GM10266 (cell line): ENCODE results near the gene CARS1.

Source experiments
- DNase-seq: peaks from one replicate; pipeline ENCODE4 v3.0.0; 2012; ENCODE audit errors: extremely low spot score
- TF ChIP-seq, protein P1 (sequence below): IDR thresholded peaks from 2 replicates; pipeline ENCODE4 v1.5.1; 2012; ENCODE audit warnings: mild to moderate bottlenecking, low read depth; ENCODE audit not compliant: control insufficient read depth, insufficient read depth; ENCODE audit errors: missing control alignments

CARS1 gene

DNA sequence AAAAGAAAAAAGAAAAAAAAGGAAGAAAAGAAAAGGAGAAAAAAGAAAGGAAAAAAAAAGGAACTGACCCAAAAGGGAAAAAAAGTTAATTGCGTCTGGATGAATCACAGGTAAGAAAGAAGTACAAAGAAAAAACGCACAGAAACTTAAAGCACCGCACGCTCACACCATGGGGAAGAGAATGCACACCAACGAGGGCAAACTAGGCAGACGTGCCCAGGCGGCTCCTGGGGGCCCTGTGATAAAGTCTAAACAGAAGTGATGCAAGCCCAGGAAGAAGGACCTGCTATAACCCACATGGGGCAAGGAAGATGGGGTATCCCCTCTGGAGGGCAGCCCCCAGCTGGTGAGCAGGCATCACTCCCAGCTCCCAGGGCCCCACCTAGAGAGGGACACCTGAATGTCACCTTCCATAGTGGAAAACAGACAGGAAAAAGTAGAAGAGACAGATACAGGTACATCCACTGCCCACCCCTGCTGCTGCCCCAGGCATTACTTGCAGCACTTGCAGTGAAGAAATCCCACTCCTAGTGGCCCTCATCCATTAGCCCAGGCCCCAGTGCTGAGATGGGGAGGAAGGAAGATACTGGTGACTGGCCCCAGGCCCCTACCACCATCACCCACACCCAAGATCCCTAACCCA is 94.0 kb downstream of the CARS1 start:
- TF ChIP-seq, protein P1, sequence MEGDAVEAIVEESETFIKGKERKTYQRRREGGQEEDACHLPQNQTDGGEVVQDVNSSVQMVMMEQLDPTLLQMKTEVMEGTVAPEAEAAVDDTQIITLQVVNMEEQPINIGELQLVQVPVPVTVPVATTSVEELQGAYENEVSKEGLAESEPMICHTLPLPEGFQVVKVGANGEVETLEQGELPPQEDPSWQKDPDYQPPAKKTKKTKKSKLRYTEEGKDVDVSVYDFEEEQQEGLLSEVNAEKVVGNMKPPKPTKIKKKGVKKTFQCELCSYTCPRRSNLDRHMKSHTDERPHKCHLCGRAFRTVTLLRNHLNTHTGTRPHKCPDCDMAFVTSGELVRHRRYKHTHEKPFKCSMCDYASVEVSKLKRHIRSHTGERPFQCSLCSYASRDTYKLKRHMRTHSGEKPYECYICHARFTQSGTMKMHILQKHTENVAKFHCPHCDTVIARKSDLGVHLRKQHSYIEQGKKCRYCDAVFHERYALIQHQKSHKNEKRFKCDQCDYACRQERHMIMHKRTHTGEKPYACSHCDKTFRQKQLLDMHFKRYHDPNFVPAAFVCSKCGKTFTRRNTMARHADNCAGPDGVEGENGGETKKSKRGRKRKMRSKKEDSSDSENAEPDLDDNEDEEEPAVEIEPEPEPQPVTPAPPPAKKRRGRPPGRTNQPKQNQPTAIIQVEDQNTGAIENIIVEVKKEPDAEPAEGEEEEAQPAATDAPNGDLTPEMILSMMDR: no peak
- DNase-seq: no peak

DNA sequence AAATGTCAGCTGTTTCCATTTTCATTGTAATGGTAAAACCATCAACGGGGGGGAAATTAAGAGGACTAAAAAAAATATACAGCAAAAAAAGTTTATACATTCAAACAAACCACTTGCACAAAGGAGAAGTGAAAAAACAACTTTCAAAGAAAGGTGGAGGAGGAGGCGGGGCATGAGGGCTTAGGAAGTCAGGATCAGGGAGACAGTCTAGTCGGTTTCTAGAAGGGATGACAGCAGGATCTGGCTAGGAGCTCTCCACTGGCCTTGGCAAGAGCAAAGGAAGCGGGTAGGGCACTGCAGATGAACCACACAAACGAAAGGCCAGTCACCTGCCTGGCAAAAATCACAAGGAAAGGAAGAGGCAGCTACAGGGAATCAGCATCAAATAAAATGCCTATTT is 96.1 kb downstream of the CARS1 start:
- DNase-seq: no peak
- TF ChIP-seq, protein P1: no peak

GRCh38 chr11:2960139-2960538 is 97.1 kb downstream of the CARS1 start:
- no peak for DNase-seq

DNA sequence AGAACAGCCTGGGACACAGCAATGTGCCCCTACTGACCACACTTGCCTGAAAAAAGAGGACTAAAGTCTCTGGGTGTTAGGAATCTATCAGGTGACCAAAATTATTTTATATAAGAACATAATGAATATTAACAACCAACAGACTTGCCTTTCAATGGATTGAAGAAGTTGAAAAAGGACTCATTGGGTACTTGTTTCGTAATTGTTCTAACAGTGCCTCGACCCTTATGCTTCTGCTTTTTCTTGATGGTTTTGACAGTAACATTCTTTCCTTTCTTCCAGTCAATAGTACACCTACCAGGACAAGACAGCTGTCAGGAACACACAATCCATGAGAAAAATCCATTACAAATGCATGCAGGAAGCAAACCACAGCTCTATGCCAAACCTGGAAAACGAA is 99.0 kb downstream of the CARS1 start:
- TF ChIP-seq, protein P1: no peak
- DNase-seq: no peak

More at GRCh38 chr11:2960139-2960538, 97.1 kb downstream of the CARS1 start:
- TF ChIP-seq, protein P1: no peak

DNA sequence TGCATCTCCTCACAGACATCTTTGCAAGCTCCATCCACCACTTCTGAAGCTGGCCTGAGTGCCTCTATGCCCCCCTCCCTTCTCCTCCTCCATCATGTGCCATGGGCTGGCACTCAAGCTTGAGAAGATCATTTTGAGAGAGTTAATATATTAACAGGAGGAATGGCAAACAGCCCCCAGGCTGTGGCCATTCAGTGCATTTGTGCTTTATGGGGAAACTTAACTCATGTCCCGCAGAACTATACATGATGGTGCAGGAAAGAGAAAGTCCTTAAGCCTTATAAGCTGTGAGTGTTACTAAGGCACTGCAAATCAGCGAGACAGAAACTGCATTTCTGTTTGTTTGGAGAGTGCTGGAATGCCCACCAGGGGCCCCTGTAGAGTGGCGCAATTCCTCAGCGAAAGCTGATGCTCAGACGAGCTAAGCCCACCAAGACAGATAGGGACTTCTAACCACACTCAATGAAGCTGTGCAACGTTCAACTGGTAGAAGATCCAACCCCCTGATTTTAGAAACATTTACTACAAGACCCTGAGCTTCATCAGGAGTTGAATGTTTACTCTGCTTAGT is 101.2 kb downstream of the CARS1 start:
- TF ChIP-seq, protein P1: no peak
- DNase-seq: no peak

- TF ChIP-seq, protein P1: no peak
- no peak for DNase-seq
Observed at GRCh38 chr11:2954263-2954662, 103.0 kb downstream of the CARS1 start.

GRCh38 chr11:2952290-2952689 is 104.9 kb downstream of the CARS1 start:
- TF ChIP-seq, protein P1: no peak
- DNase-seq: no peak
